HL-60 (cell line): ENCODE data around the gene VSTM1.
"Not testable (repeated sequence)": the region's sequence is repeated elsewhere in the genome, so short reads cannot be mapped to it uniquely, and the experiment has no call there.

ENCODE experiments used
- DNase-seq, 2 experiments: peaks; one replicate each; pipeline ENCODE4 v3.0.0-alpha.2; 2010 to 2020; ENCODE audit warnings: low read depth in 1 of 2, low spot score in 1 of 2
- H3K27ac ChIP-seq: fragments of 250-450 bp; sonication (Bioruptor Pico); replicated peaks from 2 replicates; pipeline ENCODE4 v1.5.1; 2020; ENCODE audit warnings: mild to moderate bottlenecking, moderate library complexity
- H3K27me3 ChIP-seq: fragments of 250-450 bp; sonication (Bioruptor Pico); 2 replicates; pipeline ENCODE4 v1.5.1; 2021; ENCODE audit warnings: mild to moderate bottlenecking, moderate library complexity; ENCODE audit not compliant: insufficient read depth, poor library complexity, severe bottlenecking
- H3K4me3 ChIP-seq: replicated peaks from 2 replicates; pipeline ENCODE4 v1.5.1; 2011; ENCODE audit warnings: mild to moderate bottlenecking, control low read depth, low read length; ENCODE audit not compliant: insufficient read depth
- GABPA ChIP-seq: IDR thresholded peaks from 2 replicates; pipeline ENCODE4 v1.6.1; 2012; ENCODE audit warnings: low read depth
- POLR2AphosphoS5 ChIP-seq: IDR thresholded peaks from 2 replicates; pipeline ENCODE4 v1.6.1; 2012; ENCODE audit warnings: low read depth
- SPI1 ChIP-seq: IDR thresholded peaks from 2 replicates; pipeline ENCODE4 v1.6.1; 2012; ENCODE audit warnings: low read depth, mild to moderate bottlenecking, borderline replicate concordance
- TF ChIP-seq, protein P1 (sequence below): IDR thresholded peaks from 2 replicates; pipeline ENCODE4 v1.6.1; 2012; ENCODE audit warnings: low read depth; ENCODE audit not compliant: insufficient replicate concordance
- TF ChIP-seq, protein P2 (sequence below): IDR thresholded peaks from one replicate; pipeline ENCODE4 v1.5.1; 2011; ENCODE audit warnings: low read length, control low read depth, inconsistent platforms; ENCODE audit not compliant: insufficient read depth

Gene VSTM1

DNA sequence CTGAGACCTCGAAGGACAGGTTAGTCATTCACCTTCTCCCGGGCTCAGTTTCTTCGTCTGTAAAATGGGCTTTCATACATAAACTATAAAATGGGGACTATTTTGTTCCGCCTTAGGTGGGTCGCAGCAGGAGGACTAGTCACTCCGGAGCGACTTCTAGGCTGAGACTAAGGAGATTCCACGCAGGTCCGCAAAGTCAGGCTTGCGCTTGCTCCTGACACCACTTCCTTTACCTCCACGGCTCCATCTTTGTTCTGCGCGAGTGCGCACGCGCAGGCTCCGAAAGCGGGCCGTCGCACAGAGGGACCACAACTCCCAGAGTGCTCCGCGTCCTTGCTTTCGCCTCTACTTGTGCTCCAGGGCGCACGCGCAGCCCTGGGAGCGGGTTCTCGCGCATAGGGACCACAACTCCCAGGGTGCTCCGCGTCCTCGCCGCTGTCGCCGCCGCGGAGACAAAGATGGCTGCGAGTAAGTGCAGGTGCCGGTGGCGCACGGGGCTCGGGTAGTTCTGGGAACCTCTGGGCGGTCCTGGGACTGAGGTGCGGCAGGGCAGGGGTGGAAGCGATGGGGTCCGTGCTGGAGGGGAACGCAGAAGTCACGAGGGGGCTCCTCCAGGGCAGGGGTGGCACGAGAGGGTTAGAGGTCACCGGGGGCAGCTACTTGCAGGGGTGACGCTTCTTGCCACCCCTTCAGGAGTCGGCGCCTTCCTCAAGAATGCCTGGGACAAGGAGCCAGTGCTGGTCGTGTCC is 38.9 kb upstream of the VSTM1 start, which contains the start of gene NDUFA3:
Gene NDUFA3 (plus strand): TSS at position 435 of the 749 bp plus-strand sequence. CDS start 24 bp downstream, at position 459.
- peak; percentile 98 to 99 for DNase-seq
- TF ChIP-seq, protein P1, sequence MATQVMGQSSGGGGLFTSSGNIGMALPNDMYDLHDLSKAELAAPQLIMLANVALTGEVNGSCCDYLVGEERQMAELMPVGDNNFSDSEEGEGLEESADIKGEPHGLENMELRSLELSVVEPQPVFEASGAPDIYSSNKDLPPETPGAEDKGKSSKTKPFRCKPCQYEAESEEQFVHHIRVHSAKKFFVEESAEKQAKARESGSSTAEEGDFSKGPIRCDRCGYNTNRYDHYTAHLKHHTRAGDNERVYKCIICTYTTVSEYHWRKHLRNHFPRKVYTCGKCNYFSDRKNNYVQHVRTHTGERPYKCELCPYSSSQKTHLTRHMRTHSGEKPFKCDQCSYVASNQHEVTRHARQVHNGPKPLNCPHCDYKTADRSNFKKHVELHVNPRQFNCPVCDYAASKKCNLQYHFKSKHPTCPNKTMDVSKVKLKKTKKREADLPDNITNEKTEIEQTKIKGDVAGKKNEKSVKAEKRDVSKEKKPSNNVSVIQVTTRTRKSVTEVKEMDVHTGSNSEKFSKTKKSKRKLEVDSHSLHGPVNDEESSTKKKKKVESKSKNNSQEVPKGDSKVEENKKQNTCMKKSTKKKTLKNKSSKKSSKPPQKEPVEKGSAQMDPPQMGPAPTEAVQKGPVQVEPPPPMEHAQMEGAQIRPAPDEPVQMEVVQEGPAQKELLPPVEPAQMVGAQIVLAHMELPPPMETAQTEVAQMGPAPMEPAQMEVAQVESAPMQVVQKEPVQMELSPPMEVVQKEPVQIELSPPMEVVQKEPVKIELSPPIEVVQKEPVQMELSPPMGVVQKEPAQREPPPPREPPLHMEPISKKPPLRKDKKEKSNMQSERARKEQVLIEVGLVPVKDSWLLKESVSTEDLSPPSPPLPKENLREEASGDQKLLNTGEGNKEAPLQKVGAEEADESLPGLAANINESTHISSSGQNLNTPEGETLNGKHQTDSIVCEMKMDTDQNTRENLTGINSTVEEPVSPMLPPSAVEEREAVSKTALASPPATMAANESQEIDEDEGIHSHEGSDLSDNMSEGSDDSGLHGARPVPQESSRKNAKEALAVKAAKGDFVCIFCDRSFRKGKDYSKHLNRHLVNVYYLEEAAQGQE, result peak; percentile 65
- TF ChIP-seq POLR2AphosphoS5, result peak; percentile 88
- TF ChIP-seq, protein P2, sequence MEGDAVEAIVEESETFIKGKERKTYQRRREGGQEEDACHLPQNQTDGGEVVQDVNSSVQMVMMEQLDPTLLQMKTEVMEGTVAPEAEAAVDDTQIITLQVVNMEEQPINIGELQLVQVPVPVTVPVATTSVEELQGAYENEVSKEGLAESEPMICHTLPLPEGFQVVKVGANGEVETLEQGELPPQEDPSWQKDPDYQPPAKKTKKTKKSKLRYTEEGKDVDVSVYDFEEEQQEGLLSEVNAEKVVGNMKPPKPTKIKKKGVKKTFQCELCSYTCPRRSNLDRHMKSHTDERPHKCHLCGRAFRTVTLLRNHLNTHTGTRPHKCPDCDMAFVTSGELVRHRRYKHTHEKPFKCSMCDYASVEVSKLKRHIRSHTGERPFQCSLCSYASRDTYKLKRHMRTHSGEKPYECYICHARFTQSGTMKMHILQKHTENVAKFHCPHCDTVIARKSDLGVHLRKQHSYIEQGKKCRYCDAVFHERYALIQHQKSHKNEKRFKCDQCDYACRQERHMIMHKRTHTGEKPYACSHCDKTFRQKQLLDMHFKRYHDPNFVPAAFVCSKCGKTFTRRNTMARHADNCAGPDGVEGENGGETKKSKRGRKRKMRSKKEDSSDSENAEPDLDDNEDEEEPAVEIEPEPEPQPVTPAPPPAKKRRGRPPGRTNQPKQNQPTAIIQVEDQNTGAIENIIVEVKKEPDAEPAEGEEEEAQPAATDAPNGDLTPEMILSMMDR, result no peak
- no peaks in the 10 kb centered on the region for H3K27me3 ChIP-seq
- H3K4me3 ChIP-seq, result peak within 1 kb of the TSS; percentile 97
- H3K27ac ChIP-seq, result peak within 1 kb of the TSS; percentile 79

DNA sequence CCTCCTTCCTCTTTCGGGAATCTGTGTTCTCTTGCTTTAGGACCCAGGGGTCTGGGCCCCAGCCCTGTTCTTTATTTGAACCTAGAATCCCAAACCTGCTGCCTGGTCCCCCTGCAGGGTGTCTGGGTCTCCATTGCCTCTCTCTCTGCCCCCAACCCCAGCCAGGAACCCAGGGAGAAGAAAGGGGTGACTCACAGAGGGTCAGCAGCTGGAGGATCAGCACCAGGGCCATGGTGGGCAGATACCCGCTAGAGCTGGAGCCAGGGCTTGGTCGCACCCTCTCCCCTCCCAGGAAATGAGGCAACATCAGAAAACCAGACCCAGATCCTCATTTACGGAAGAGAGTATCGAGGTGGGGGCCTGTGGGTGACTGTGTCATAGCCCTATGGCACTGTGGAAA is 36.9 kb upstream of the VSTM1 start, which contains the start of gene OSCAR:
Gene OSCAR (minus strand): TSS at position 243 of the 400 bp plus-strand sequence. CDS start 11 bp downstream, at position 232.
- Histone ChIP-seq H3K27ac (peak within 1 kb of the TSS; percentile 78), H3K27me3 (no peaks in the 10 kb centered on the region), H3K4me3 (peak within 1 kb of the TSS; percentile 49)
- DNase-seq, result peak in 1 of 2 experiments; percentile 90
- TF ChIP-seq GABPA (no peak), SPI1 (peak; percentile 81; the same call in 1 of the 2 replicates), POLR2AphosphoS5 (peak; percentile 75; the same call in 1 of the 2 replicates)
- TF ChIP-seq, protein P1, result no peak
- TF ChIP-seq, protein P2, result no peak

DNA sequence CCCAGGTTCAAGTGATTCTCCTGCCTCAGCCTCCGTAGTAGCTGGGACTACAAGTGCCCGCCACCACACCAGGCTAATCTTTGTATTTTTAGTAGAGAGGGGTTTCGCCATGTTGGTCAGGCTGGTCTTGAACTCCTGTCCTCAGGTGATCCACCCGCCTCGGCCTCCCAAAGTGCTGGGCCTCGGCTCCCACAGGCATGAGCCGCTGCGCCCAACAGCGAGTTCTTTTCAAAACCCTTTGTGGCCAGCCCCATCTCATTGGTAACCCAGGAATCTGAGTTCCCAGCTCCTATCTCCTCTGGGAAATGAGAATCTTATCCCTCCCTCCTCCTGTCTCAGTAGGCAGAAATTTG is 36.2 kb upstream of the VSTM1 start:
- H3K27me3 ChIP-seq, DNase-seq: not testable (repeated sequence)
- H3K27ac ChIP-seq, result peak overlapping the region; percentile 78
- H3K4me3 ChIP-seq, result peak overlapping the region; percentile 49

DNA sequence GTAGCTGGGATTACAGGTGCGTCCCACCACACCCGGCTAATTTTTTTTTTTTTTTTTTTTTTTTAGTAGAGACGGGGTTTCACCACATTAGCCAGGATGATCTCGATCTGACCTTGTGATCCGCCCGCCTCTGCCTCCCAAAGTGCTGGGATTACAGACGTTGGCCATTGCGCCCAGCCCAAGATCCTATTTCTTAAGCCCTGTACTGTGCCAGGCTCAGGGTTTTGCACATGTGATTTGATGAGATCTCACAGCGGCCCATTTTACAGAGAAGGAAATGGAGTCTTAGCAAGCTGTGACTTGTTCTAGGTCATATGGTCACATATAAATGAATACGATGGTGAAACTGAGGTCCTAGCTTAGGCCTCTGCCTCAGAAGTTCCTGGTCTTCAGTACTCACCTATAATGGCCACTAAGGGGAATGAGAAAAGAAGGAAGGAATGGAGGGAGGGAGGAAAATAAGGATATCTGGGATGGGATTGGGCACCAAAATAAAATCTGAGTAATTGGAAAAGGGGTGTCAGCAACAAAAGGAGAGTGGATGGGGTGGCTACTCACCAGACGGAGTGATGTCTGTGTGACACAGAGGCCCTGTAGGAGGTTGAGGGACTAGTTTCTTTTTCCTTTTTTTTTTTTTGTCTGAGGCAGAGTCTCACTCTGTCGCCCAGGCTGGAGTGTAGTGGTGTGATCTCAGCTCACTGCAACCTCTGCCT is 35.6 kb upstream of the VSTM1 start:
- TF ChIP-seq, protein P1, result no peak
- TF ChIP-seq SPI1 (no peak), GABPA (no peak), POLR2AphosphoS5 (no peak)
- TF ChIP-seq, protein P2, result no peak
- H3K27ac ChIP-seq, result peak overlapping the region; percentile 78; the same call in 1 of the 2 replicates
- DNase-seq, result no peak
- no peaks in the 10 kb centered on the region for H3K27me3 ChIP-seq
- H3K4me3 ChIP-seq, result no peak overlapping the region
